Keratinocyte (primary cell): ENCODE results near the gene LY9. TPM values are rescaled to one million over a fixed set of nuclear protein-coding genes. Genes with fewer than 3 reads are reported as not detected.

Experiments used
- DNase-seq: peaks from one replicate; pipeline ENCODE4 v3.0.0-alpha.2; 2011; ENCODE audit warnings: low read depth, missing footprints, low spot score
- FAIRE-seq: peaks from 2 replicates; lab custom pipeline; 2011; peaks lifted over from hg19 to GRCh38; lab: Jason Lieb, UNC
- H2AFZ ChIP-seq: 2 replicates; pipeline ENCODE4 v1.6.0; 2012; ENCODE audit warnings: low read length, control low read depth, inconsistent platforms; ENCODE audit not compliant: control insufficient read depth
- H3K27ac ChIP-seq: 2 replicates; pipeline ENCODE4 v1.5.1; 2011; ENCODE audit warnings: low read length; ENCODE audit not compliant: control insufficient read depth, insufficient read depth
- H3K27me3 ChIP-seq: 3 replicates; pipeline ENCODE4 v1.6.0; 2011; ENCODE audit warnings: low read length; ENCODE audit not compliant: control insufficient read depth, insufficient read depth; ENCODE audit errors: extremely low read depth
- H3K36me3 ChIP-seq, 2 experiments: 2 replicates in 1 of 2; 3 replicates in 1 of 2; pipeline ENCODE4 v1.5.1; 2011; ENCODE audit warnings: low read length in 2 of 2, mild to moderate bottlenecking in 1 of 2; ENCODE audit not compliant: control insufficient read depth in 2 of 2, insufficient read depth in 2 of 2; ENCODE audit errors: extremely low read depth in 1 of 2
- H3K4me1 ChIP-seq: 3 replicates; pipeline ENCODE4 v1.5.1; 2011; ENCODE audit warnings: low read length; ENCODE audit not compliant: control insufficient read depth, insufficient read depth; ENCODE audit errors: extremely low read depth
- H3K4me2 ChIP-seq: 3 replicates; pipeline ENCODE4 v1.6.0; 2011; ENCODE audit warnings: low read depth, low read length; ENCODE audit not compliant: control insufficient read depth, insufficient read depth; ENCODE audit errors: extremely low read depth
- H3K4me3 ChIP-seq, 3 experiments: fragments of 200-600 bp in 1 of 3; sonication (generic) in 1 of 3; 2 replicates in 2 of 3; 3 replicates in 1 of 3; pipeline ENCODE4 v1.5.1; 2011 to 2016; ENCODE audit warnings: low read length in 3 of 3, mild to moderate bottlenecking in 3 of 3, control low read depth in 2 of 3, inconsistent platforms in 1 of 3, low read depth in 1 of 3, mixed read lengths in 1 of 3, mixed run types in 1 of 3, moderate library complexity in 1 of 3; ENCODE audit not compliant: control insufficient read depth in 2 of 3, insufficient read depth in 2 of 3; ENCODE audit errors: extremely low read depth in 1 of 3
- H3K79me2 ChIP-seq: 2 replicates; pipeline ENCODE4 v1.6.0; 2012; ENCODE audit warnings: low read length; ENCODE audit not compliant: control insufficient read depth, insufficient read depth
- H3K9ac ChIP-seq: 3 replicates; pipeline ENCODE4 v1.6.0; 2011; ENCODE audit warnings: low read length; ENCODE audit not compliant: control insufficient read depth, insufficient read depth; ENCODE audit errors: extremely low read depth
- H3K9me1 ChIP-seq: 3 replicates; pipeline ENCODE4 v1.6.0; 2011; ENCODE audit warnings: low read length; ENCODE audit not compliant: control insufficient read depth, insufficient read depth; ENCODE audit errors: extremely low read depth
- H3K9me3 ChIP-seq: 2 replicates; pipeline ENCODE4 v1.5.1; 2012; ENCODE audit warnings: low read depth, low read length; ENCODE audit not compliant: control insufficient read depth
- H4K20me1 ChIP-seq: 3 replicates; pipeline ENCODE4 v1.6.0; 2011; ENCODE audit warnings: low read length; ENCODE audit not compliant: control insufficient read depth, insufficient read depth; ENCODE audit errors: extremely low read depth
- EZH2 ChIP-seq: IDR thresholded peaks from one replicate; pipeline ENCODE4 v1.6.1; 2012; ENCODE audit warnings: inconsistent platforms, mild to moderate bottlenecking, low read length, moderate library complexity
- dilution Hi-C: fragments of 300-500 bp; cut with MboI; formaldehyde crosslinking; loops from one replicate; pipeline ENCODE4 v1.7.0; 2020; ENCODE audit warnings: low sequenced_read_pairs; ENCODE audit not compliant: extremely low pct_ligation_motif_present
- polyA plus RNA-seq, 5 experiments: library from polyadenylated mRNA; depleted of rRNA in 3 of 5; stranded (reverse) in 3 of 5; stranded (forward) in 1 of 5; unstranded in 1 of 5; fragments of >200 nt; gene quantifications; 1 replicate in 1 of 5; 2 replicates in 3 of 5; 3 replicates in 1 of 5; pipeline versions ENCODE4 v1.2.1 to v1.2.3, GENCODE V29; 2011 to 2012; ENCODE audit warnings: missing spikeins in 2 of 5, low read depth in 1 of 5, low replicate concordance in 1 of 5
- TF ChIP-seq, protein P1 (sequence below), 3 experiments: IDR thresholded peaks in 1 of 3; conservative IDR thresholded peaks in 1 of 3; optimal IDR thresholded peaks in 1 of 3; 2 replicates in 2 of 3; 3 replicates in 1 of 3; pipeline versions ENCODE3 to v1.5.1; 2011; ENCODE audit warnings: low read length in 3 of 3, mild to moderate bottlenecking in 3 of 3, moderate library complexity in 2 of 3, control low read depth in 1 of 3, inconsistent platforms in 1 of 3; ENCODE audit not compliant: insufficient read depth in 2 of 3; ENCODE audit errors: extremely low read depth in 1 of 3

Gene LY9
- polyA plus RNA-seq, 1 donor (not counting 4 experiments of a cell fraction or from before 2014, with no cell fraction given), result not detected

- Histone ChIP-seq H3K9ac (no peak overlapping the region), H3K4me1 (no peaks in the 10 kb centered on the region), H3K27ac (no peak overlapping the region), H3K9me1 (no peaks in the 10 kb centered on the region), H3K27me3 (no peaks in the 10 kb centered on the region), H3K36me3 (no peaks in the 10 kb centered on the region), H2AFZ (no peak overlapping the region), H3K4me3 (no peak overlapping the region), H3K4me2 (no peak overlapping the region), H3K79me2 (no peaks in the 10 kb centered on the region), H3K9me3 (no peaks in the 10 kb centered on the region), H4K20me1 (no peaks in the 10 kb centered on the region)
- dilution Hi-C loops, result no loop called here
- FAIRE-seq (no peak), DNase-seq (no peak)
- no peak for TF ChIP-seq EZH2
- TF ChIP-seq, protein P1, sequence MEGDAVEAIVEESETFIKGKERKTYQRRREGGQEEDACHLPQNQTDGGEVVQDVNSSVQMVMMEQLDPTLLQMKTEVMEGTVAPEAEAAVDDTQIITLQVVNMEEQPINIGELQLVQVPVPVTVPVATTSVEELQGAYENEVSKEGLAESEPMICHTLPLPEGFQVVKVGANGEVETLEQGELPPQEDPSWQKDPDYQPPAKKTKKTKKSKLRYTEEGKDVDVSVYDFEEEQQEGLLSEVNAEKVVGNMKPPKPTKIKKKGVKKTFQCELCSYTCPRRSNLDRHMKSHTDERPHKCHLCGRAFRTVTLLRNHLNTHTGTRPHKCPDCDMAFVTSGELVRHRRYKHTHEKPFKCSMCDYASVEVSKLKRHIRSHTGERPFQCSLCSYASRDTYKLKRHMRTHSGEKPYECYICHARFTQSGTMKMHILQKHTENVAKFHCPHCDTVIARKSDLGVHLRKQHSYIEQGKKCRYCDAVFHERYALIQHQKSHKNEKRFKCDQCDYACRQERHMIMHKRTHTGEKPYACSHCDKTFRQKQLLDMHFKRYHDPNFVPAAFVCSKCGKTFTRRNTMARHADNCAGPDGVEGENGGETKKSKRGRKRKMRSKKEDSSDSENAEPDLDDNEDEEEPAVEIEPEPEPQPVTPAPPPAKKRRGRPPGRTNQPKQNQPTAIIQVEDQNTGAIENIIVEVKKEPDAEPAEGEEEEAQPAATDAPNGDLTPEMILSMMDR (optimal IDR thresholded peaks at IDR 0.05 in 1 of 3, IDR thresholded peaks at IDR 0.05 in 1 of 3, conservative IDR thresholded peaks at IDR 0.05 in 1 of 3; ENCODE audit: extremely low read depth in 1 of 3, insufficient read depth in 2 of 3, low read length in 3 of 3), result no peak
Measured at GRCh38 chr1:160836561-160836960, 40.6 kb downstream of the LY9 start.

GRCh38 chr1:160836981-160837557 lies 41.1 kb downstream of the LY9 start:
- DNase-seq (no peak), FAIRE-seq (no peak)
- Histone ChIP-seq H3K9ac (no peak overlapping the region), H3K27me3 (no peaks in the 10 kb centered on the region), H3K36me3 (no peaks in the 10 kb centered on the region), H2AFZ (no peak overlapping the region), H3K79me2 (no peaks in the 10 kb centered on the region), H3K9me1 (no peaks in the 10 kb centered on the region), H4K20me1 (no peaks in the 10 kb centered on the region), H3K27ac (no peak overlapping the region), H3K4me2 (no peak overlapping the region), H3K4me1 (no peaks in the 10 kb centered on the region), H3K4me3 (no peak overlapping the region), H3K9me3 (no peaks in the 10 kb centered on the region)
- dilution Hi-C loops, result no loop called here
- TF ChIP-seq EZH2, result no peak
- TF ChIP-seq, protein P1 (optimal IDR thresholded peaks at IDR 0.05 in 1 of 3, IDR thresholded peaks at IDR 0.05 in 1 of 3, conservative IDR thresholded peaks at IDR 0.05 in 1 of 3; ENCODE audit: extremely low read depth in 1 of 3, insufficient read depth in 2 of 3, low read length in 3 of 3), result no peak
